HG03159 (cell line): ENCODE measurements around the gene CER1.

Experiments used
- ATAC-seq: cut with Tn5 transposase; IDR thresholded peaks from one replicate; pipeline ENCODE4 v1.9.1; 2021; ENCODE audit warnings: mild to moderate bottlenecking, moderate library complexity; ENCODE audit not compliant: unreplicated experiment

CER1 gene, protein sequence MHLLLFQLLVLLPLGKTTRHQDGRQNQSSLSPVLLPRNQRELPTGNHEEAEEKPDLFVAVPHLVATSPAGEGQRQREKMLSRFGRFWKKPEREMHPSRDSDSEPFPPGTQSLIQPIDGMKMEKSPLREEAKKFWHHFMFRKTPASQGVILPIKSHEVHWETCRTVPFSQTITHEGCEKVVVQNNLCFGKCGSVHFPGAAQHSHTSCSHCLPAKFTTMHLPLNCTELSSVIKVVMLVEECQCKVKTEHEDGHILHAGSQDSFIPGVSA

GRCh38 chr9:14722391-14723035, at the start of gene CER1:
Gene CER1, minus strand, starts transcription at chr9:14722733. Its CDS starts 61 bp downstream, at chr9:14722672.
- no peak for ATAC-seq

GRCh38 chr9:14770592-14770991, 48.1 kb upstream of the CER1 start:
- no peak for ATAC-seq

- no peak for ATAC-seq
Measured at GRCh38 chr9:14769230-14769571, 46.7 kb upstream of the CER1 start.

DNA sequence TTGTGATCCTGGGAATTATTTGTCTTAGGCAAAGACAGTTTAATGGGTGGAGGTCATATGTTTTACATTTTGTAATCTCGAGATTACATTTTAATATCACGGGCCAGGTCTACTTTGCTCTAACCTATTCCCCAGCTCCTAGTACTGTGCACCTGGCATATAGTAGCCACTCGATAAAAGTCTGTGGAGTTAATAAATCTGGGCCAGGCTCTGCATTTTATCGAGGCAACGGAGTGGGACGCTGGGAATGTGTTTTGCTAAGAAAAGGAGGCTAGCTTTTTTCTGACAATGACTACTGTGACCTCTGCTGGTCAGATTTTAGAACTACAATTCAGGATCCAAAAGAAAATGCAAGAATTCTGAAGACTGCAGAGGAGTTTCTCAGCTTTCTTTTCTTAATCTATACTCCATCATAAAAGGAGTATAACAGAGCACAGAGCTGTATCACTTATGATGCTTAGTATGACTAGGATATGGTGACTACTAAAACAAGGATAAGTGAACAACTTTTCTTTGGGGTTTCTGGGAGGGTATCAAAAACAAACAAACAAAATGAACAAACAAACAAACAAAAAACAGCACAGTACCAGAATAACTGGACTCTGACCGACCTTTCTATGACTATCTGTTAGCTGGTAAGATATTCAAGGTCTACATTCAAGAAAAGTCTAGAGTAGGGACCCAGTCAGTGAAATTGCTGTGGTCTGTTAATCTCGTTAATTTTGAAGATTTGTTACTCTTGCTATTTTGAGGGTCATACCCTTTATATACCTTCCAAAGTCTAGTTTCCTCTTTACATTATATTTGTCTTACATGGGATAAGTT, 46.1 kb upstream of the CER1 start:
- ATAC-seq: peak; percentile 59

GRCh38 chr9:14766299-14766698, 43.8 kb upstream of the CER1 start:
- ATAC-seq: no peak

GRCh38 chr9:14761584-14761983, 39.1 kb upstream of the CER1 start:
- no peak for ATAC-seq

GRCh38 chr9:14760060-14760459, 37.5 kb upstream of the CER1 start:
- ATAC-seq: no peak

GRCh38 chr9:14756291-14756690, 33.8 kb upstream of the CER1 start:
- ATAC-seq: no peak

- ATAC-seq: peak; percentile 62
Measured at GRCh38 chr9:14752871-14753270, 30.3 kb upstream of the CER1 start.

GRCh38 chr9:14752271-14752670, 29.7 kb upstream of the CER1 start:
- no peak for ATAC-seq

DNA sequence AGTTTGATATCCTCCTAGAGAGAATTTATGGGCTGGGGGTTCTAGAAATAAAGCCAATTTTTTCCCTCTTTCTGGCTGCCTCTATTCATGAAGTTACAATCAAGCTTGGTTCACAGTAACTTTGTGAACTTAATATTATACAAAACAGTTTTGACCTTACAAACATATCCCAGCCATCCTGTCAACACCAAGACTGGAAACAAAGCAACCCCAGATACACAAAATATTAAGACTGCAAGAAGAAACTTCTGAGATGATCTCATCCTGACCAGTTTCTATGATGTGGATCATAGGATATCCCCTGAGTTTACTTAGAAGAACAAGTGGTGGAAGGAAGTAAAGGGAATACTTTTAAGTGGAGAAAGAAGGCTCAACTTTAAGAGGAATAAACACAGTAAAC, 28.3 kb upstream of the CER1 start:
- ATAC-seq: no peak

GRCh38 chr9:14749741-14750211, 27.2 kb upstream of the CER1 start:
- ATAC-seq: no peak

GRCh38 chr9:14748373-14748772, 25.8 kb upstream of the CER1 start:
- ATAC-seq: no peak

- ATAC-seq: no peak
Measured at GRCh38 chr9:14747111-14747510, 24.6 kb upstream of the CER1 start.

- no peak for ATAC-seq
Measured at GRCh38 chr9:14746626-14747025, 24.1 kb upstream of the CER1 start.

- no peak for ATAC-seq
Measured at GRCh38 chr9:14744768-14745167, 22.2 kb upstream of the CER1 start.

GRCh38 chr9:14741369-14741768, 18.8 kb upstream of the CER1 start:
- ATAC-seq: peak; percentile 85

GRCh38 chr9:14733133-14733532, 10.6 kb upstream of the CER1 start:
- no peak for ATAC-seq

DNA sequence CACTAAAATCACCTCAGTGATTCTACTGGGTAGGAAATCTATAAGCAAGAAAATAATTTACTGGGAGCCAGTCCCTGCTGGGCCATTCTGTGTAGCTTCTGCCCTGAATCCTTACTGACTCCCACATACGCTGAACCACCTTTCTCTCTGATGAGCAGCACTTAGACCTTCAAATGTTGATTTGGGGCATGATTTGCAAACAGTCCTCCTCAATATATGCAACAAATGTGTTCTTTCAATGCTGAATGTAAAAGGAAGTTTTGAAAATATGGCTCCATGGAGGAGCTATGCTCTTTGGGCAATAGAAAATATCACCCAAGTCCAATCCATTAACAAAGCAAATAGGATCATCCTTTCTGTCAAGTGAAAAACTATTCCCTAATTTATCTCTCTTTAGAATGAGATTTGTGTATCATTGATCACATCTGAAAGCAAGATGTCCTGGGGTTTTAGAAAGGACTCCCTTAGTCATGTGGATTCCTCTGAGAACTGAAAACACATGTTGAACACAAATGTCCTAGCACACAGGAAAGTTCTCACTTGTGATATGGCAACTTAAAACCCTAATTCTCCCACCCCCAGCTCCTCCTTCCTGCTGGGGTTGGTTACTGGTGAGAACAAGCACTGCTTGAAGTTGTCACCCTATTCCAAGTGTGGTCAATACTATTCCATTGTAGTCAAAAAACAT, 8.9 kb upstream of the CER1 start:
- no peak for ATAC-seq

DNA sequence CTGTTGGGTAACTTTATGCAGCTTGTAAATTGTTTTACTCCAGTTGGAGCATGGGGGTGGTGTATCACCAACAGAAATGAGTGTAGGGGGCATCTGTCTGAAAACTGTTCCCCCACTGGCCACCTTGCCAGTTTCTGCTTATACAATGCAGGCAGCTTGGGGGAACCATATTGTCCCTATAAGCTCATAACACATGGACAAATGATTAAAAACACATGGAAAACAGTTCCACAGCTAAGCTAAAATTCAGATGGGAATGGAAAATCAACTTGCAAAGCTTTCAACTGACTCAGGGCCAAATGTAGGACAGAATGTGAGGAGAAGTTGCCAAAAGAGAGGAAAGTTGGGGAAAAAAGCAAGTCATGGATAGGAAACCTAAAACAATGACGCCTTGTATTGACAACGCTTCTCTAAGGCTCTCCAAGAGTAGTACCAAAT, 7.9 kb upstream of the CER1 start:
- no peak for ATAC-seq

DNA sequence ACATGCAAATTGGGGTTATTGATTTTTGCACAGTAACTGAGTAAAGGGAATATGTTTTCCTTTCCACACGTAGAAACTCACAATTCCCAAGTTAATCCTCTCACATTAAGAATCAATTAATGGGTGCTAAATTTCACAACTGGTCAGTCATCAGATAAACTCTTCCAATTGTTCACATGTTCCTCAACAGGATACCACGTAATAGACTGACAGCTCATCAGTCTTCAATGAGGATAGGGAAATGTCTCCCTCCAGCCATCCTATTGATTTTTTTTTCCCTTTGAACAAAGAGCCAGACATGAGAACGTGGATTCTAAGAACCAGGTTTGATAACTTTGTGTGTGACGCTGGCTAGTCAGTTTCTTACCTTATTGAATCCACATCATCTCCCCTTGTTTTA, 768 bp upstream of the CER1 start:
- no peak for ATAC-seq
